ENCODE measurements around the gene PNPLA5.

Gene PNPLA5, protein sequence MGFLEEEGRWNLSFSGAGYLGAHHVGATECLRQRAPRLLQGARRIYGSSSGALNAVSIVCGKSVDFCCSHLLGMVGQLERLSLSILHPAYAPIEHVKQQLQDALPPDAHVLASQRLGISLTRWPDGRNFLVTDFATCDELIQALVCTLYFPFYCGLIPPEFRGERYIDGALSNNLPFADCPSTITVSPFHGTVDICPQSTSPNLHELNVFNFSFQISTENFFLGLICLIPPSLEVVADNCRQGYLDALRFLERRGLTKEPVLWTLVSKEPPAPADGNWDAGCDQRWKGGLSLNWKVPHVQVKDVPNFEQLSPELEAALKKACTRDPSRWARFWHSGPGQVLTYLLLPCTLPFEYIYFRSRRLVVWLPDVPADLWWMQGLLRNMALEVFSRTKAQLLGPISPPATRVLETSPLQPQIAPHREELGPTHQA

DNA sequence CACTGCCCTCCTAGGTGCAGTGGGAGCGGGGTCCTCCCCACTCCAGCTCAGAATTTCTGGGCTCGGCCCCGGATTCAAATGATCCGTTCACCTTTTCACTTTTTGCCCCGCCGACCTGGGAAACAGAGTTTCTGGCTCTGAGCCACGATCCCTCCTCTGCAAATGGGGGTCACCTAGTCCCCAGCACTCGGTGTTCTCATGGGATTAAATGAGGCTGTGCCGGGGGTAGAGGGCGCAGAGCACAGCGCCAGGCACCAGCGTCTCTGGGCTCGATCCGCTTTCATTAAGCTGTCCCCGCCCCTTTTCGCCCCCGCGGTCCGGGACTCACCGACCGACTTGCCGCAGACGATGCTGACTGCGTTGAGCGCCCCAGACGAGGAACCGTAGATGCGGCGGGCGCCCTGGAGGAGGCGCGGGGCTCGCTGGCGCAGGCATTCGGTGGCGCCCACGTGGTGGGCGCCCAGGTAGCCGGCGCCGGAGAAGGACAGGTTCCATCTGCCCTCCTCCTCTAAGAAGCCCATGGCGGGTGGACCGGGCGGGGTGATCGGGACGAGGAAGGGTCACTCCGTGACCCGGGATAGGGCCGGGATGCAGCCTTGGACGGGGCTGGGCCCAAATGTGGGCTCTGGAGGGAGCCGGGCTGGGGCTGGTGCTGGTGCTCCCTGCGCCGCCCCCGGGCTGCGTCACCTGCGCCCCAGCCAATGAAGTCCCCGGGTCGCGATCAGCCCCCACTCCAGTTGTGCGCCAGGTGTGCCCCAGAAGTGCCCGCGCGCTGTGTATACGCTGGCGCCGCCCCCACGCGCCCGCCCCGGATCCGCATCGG lies at the start of gene PNPLA5:
PNPLA5 (minus strand) TSS at position 654 of the 823 bp plus-strand sequence; CDS start at position 521, 133 bp downstream.
- H3K36me3 Mint-ChIP-seq (ENCODE audit: low read depth) = no peaks in the 10 kb centered on the region
- H3K4me1 Mint-ChIP-seq (ENCODE audit: low read depth) = no peaks in the 10 kb centered on the region
- H3K27ac Mint-ChIP-seq = no peak within 1 kb of the TSS
- H3K9me3 Mint-ChIP-seq = no peaks in the 10 kb centered on the region
- no peak within 1 kb of the TSS for H3K4me3 Mint-ChIP-seq
- peaks cover 56% of the 10 kb centered on the region for H3K27me3 Mint-ChIP-seq

DNA sequence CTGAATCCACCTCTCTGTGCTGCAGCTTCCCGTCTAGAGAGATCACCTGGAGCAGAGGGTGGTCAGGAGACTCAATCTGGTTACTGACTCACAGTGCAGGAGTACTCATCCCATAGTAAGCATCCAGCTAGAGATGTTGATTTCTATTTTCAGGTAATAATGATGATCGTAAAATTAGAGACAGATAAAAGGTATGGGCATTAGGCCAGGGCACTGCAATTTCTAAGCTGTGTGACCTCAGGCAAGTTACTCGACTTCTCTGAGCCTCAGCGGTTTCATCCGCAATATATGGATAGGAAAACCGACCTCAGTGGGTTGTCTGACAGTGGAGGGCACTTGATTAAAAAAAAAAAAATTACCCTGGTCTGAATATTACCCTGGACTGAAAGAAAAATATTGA lies 49.6 kb upstream of the PNPLA5 start:
- Mint-ChIP-seq H3K27ac (no peak overlapping the region), H3K27me3 (peaks cover 11% of the 10 kb centered on the region), H3K4me3 (no peak overlapping the region), H3K36me3 (ENCODE audit: low read depth) (no peaks in the 10 kb centered on the region), H3K9me3 (no peaks in the 10 kb centered on the region), H3K4me1 (ENCODE audit: low read depth) (no peaks in the 10 kb centered on the region)

DNA sequence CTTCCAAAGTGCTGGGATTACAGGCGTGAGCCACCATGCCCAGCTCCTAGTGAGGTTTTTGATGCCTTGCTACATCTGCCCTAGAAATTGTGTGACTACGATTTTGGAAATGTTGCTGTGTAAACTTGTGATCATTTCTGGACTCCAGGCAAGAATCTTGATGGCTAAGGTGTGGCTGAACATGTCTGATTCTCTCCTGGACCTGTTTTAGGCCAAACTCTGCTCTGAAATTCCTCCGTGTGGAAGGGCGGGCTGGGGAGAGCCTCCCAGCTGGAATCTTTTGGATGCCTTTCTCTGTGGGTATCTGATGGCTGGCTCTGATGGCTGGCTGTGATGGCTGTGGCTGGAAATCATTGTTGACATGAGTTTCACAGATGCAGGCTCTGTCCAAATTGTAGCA lies 40.0 kb upstream of the PNPLA5 start:
- H3K9me3 Mint-ChIP-seq = no peaks in the 10 kb centered on the region
- H3K36me3 Mint-ChIP-seq (ENCODE audit: low read depth) = no peaks in the 10 kb centered on the region
- H3K27ac Mint-ChIP-seq = no peak overlapping the region
- H3K4me1 Mint-ChIP-seq (ENCODE audit: low read depth) = no peaks in the 10 kb centered on the region
- H3K4me3 Mint-ChIP-seq = no peak overlapping the region
- peaks cover 16% of the 10 kb centered on the region for H3K27me3 Mint-ChIP-seq

DNA sequence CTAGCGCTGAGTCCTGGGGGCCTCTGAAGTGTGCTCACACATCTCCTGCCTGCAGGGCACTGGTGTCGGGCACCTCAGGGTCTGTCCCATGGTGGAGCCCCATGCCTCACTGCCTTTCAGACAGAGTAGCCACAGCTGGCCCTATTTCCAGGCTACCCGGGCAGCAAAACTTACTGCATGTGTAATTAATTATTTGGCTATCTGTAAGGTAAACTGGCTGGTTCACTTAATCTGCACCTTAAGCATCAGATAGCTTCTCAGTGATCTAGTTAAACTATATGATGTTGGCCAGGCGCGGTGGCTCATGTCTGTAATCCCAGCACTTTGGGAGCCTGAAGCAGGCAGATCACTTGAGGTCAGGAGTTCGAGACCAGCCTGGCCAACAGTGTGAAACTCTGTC lies 37.1 kb upstream of the PNPLA5 start:
- H3K4me3 Mint-ChIP-seq = no peak overlapping the region
- no peaks in the 10 kb centered on the region for H3K36me3 Mint-ChIP-seq (ENCODE audit: low read depth)
- H3K27ac Mint-ChIP-seq = no peak overlapping the region
- H3K27me3 Mint-ChIP-seq = peaks cover 24% of the 10 kb centered on the region
- H3K9me3 Mint-ChIP-seq = no peaks in the 10 kb centered on the region
- H3K4me1 Mint-ChIP-seq (ENCODE audit: low read depth) = no peaks in the 10 kb centered on the region

DNA sequence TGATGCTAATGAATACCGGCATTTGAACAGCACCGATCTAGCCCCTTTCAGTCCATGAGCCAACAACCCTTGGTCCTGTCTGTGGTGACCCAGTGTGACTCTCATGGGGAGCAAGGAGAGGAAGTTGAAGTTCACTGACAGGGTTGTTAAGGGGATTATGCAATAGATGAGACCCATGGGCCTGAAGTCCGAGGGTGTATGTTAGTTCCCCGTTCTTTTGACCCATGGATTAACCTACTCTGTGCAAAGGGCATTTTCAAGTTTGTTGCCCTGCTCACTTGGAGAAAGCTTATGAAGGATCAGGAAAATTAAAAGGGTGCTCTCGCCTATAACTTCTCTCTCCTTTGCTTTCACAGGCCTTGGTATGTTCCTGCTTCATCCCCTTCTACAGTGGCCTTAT lies 36.7 kb upstream of the PNPLA5 start:
- Mint-ChIP-seq H3K27ac (no peak overlapping the region), H3K9me3 (no peaks in the 10 kb centered on the region)

DNA sequence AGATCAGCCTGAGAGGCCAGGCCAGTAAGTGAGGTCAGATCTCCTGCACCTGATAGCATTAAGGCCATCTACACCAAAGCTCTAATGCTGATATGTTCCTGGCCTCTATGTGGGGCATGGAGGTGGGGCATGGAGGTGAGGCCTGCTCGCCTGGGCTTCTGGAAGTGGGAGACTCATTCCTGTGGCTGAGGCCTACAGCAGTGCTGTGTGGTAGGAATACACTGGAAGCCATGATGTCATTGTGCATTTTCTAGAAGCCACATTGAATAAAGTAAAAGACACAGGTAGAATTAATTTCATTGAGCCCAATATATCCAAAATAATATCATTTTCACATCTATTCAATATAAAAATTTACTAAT lies 34.5 kb upstream of the PNPLA5 start:
- H3K4me3 Mint-ChIP-seq = no peak overlapping the region
- H3K36me3 Mint-ChIP-seq (ENCODE audit: low read depth) = no peaks in the 10 kb centered on the region
- peaks cover 26% of the 10 kb centered on the region for H3K27me3 Mint-ChIP-seq
- H3K4me1 Mint-ChIP-seq (ENCODE audit: low read depth) = peaks cover 5% of the 10 kb centered on the region
- no peak overlapping the region for H3K27ac Mint-ChIP-seq
- no peaks in the 10 kb centered on the region for H3K9me3 Mint-ChIP-seq

More for the DNA sequence above, 36.7 kb upstream of the PNPLA5 start:
- Mint-ChIP-seq H3K4me3 (no peak overlapping the region), H3K27me3 (peaks cover 20% of the 10 kb centered on the region), H3K36me3 (ENCODE audit: low read depth) (no peaks in the 10 kb centered on the region), H3K4me1 (ENCODE audit: low read depth) (no peaks in the 10 kb centered on the region)

DNA sequence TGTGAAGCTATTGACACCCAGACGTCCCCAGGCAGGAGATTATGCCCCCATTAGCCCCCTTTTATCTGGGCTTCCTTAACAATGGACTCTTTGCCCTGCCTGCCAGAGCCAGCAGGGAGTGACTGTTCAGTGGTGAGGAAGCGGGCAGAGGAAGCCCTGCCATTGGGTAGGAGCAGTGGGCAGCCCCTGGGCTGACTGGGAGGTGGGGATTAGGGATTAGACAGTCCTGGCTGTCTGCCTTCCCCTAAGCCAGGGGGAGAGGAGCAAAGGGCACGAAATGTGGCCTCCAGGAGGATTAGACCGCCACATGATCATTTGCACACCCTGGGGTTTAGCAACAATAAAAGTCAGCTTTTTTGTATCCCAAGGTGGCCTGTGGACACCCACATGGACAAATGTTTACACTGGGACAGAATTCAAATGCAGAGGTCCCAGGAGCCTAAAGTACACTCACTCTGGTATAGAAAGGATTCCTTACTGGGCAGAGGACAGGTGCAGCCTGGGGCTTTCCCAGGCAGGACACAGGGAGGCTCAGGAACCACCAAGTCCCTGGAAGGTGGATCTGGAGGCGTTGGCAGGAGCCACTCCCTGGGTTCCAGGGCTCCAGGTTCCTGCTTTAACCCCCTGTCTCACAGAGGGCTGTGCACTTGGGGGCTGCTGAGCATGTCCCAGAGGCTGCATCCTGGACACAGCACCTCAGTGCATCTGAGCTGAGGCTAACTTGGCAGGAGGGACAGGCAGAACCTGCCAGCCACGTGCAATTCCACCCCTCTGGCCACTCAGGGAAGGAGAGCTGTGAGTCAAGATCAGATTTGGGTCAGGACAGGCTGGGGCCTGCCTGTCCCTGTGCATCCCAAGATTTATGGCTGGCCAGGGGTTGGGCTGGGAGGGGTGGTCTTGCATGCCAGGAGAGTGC lies 33.9 kb upstream of the PNPLA5 start:
- Mint-ChIP-seq H3K36me3 (ENCODE audit: low read depth) (no peaks in the 10 kb centered on the region), H3K9me3 (no peaks in the 10 kb centered on the region), H3K27me3 (peaks cover 27% of the 10 kb centered on the region), H3K27ac (no peak overlapping the region), H3K4me3 (peak overlapping the region; percentile 47), H3K4me1 (ENCODE audit: low read depth) (peaks cover 5% of the 10 kb centered on the region)

DNA sequence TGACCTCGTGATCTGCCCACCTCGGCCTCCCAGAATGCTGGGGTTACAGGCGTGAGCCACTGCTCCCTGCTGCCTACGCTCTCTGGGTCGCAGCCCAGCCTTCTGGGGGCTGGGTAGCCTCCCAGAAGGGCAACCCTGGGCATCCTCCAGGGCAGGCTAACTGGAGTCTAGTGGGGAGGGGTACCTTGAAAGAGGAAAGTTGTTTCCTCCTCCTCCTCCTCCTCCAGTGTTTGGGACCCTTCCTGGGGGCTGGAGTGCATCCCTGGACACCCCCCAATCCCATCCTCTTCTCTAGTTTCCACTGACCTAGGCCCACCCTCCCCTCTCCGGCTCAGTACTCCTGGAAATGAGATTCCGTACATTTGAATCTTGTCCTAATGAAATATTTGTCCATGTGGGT lies 33.1 kb upstream of the PNPLA5 start:
- H3K4me1 Mint-ChIP-seq (ENCODE audit: low read depth) = peaks cover 5% of the 10 kb centered on the region
- H3K4me3 Mint-ChIP-seq = peak overlapping the region; percentile 47
- H3K27me3 Mint-ChIP-seq = peaks cover 29% of the 10 kb centered on the region

DNA sequence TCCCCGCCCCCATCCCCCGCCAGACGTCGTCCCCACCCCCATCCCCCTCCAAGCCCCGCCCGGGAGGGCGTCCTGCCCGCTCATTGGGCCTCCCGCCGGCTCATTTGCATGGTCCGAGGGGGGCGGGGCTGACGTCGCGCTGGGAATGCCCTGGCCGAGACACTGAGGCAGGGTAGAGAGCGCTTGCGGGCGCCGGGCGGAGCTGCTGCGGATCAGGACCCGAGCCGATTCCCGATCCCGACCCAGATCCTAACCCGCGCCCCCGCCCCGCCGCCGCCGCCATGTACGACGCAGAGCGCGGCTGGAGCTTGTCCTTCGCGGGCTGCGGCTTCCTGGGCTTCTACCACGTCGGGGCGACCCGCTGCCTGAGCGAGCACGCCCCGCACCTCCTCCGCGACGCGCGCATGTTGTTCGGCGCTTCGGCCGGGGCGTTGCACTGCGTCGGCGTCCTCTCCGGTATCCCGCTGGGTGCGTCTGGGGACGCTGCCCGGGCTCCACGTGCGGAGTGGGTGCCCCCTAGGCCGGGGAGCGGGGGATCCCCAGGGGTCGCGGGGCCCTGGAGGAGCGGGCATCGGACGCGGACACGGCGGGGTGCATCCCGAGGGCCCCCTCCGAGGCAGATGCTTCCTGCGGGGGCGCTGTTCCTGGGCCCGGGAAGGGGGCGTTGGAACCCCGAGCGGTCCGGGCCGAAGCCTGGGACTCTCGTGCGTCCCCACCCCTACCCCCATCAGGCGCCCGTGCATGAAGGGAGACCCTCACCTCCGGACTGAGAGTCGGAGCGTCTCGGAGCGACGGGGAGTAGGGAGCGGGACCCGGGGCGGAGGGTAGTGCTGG lies 32.0 kb upstream of the PNPLA5 start, which contains the start of gene PNPLA3:
PNPLA3 (plus strand) TSS at position 175 of the 834 bp plus-strand sequence; CDS start at position 282, 107 bp downstream.
- Mint-ChIP-seq H3K36me3 (ENCODE audit: low read depth) (no peaks in the 10 kb centered on the region), H3K4me1 (ENCODE audit: low read depth) (peaks cover 5% of the 10 kb centered on the region), H3K9me3 (no peaks in the 10 kb centered on the region), H3K27me3 (peaks cover 32% of the 10 kb centered on the region), H3K4me3 (peak within 1 kb of the TSS; percentile 70), H3K27ac (peak within 1 kb of the TSS; percentile 34)

More for the DNA sequence above, 33.1 kb upstream of the PNPLA5 start:
- Mint-ChIP-seq H3K27ac (no peak overlapping the region), H3K36me3 (ENCODE audit: low read depth) (no peaks in the 10 kb centered on the region), H3K9me3 (no peaks in the 10 kb centered on the region)

DNA sequence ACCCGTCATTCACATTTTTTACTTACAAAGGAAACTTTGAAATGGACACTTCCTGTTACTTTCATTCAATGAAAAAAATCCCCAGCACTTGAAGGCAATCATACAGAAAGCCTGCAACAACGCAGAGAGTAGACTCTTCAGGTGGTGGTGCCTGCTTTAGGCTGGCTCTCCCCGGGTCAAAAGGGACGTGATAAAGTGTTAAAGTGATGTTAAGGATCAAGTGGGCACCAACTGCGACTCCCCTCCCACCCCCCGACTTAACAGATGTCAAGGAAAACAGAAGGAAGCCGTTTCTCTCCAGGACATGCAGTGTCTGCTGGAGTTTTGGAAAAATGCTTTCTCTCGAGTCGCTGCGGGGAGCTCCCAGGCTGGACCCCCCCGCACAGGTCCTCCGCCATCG lies 31.4 kb upstream of the PNPLA5 start:
- H3K4me3 Mint-ChIP-seq = peak overlapping the region; percentile 70
- peak overlapping the region; percentile 34 for H3K27ac Mint-ChIP-seq
- H3K27me3 Mint-ChIP-seq = peaks cover 25% of the 10 kb centered on the region
- peaks cover 5% of the 10 kb centered on the region for H3K4me1 Mint-ChIP-seq (ENCODE audit: low read depth)
- H3K36me3 Mint-ChIP-seq (ENCODE audit: low read depth) = no peaks in the 10 kb centered on the region
- no peaks in the 10 kb centered on the region for H3K9me3 Mint-ChIP-seq

DNA sequence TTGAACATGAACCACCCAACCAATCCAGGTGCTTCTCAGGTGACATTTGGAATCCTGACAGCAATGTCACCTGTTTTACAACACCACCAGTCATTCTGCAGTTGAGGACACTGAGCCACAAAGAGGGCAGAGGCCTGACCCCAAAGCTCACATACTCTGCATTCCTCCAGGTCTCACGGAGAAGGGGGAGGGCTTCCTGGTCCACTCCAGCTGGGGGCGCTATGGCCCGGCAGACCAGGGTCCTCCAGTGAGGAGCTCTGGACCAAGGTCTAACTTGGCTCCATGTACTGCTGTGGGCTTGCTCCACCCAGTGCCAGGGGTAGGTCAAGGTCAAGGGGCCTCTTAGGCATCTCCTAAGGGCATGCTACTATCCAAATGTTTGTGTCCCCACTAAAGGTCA lies 30.3 kb upstream of the PNPLA5 start:
- H3K4me1 Mint-ChIP-seq (ENCODE audit: low read depth) = peaks cover 5% of the 10 kb centered on the region
- H3K27ac Mint-ChIP-seq = no peak overlapping the region
- H3K27me3 Mint-ChIP-seq = peaks cover 26% of the 10 kb centered on the region
- H3K36me3 Mint-ChIP-seq (ENCODE audit: low read depth) = no peaks in the 10 kb centered on the region
- no peaks in the 10 kb centered on the region for H3K9me3 Mint-ChIP-seq
- no peak overlapping the region for H3K4me3 Mint-ChIP-seq

DNA sequence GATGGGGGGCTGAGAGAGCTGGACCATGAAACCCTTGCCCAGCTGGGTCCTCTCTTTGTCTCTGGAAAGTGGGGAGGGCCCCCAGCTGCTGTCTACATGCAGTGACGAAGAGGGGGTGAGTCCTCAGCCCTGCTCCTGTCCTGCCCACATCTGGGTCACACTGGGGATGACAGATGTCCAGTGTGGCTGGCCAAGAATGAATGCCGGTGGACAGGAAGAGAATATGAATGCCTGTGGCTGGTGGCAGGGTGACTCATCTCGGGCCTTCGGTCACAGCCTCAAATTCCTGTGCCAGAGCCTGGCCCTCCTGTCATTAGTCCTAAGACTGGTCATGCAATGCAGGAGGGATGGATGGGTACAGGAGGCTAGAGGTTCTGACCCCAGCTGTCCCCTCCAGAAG lies 29.6 kb upstream of the PNPLA5 start:
- peaks cover 26% of the 10 kb centered on the region for H3K27me3 Mint-ChIP-seq

DNA sequence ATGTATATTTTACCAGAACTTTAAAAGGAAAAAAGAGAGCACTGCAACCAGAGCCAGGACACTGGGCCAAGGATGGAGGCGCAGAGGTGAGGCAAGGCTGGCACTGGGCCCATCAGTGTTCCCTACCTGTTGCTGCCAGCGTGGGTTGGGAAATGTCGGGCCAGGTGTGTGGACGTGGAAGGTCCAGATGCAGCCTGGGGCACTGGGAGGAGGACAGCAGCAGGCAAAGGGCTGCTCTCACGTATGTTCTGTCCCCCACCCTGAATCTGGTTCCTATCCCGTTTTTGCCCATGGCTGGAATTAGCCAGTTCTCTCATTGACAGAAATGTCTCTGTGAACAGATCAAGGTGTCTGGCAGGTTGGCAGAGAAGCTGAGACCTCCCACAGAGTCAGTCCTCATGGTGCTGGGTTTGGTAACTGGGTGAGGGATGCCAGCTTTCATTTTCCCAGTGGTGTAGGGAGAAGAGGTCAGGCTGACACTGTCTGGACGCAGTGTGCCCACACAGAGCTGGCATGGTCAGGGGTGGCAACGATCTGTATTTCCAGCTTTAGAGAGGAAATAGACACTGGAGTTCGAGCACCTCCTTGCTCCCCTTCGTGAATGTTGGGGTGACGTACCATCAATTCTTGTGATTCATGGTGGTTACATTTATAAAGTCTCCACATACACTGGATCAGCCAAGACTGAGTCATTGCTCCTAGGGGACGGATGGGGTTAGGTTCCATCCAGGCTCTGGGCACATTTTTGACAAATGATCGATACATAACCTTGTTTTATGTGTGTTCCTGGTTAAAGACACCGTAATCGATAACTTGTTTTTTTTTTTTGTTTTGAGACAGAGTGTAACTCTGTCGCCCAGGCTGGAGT lies 27.5 kb upstream of the PNPLA5 start:
- Mint-ChIP-seq H3K9me3 (no peaks in the 10 kb centered on the region), H3K27me3 (peaks cover 21% of the 10 kb centered on the region), H3K27ac (no peak overlapping the region), H3K4me3 (no peak overlapping the region), H3K36me3 (ENCODE audit: low read depth) (no peaks in the 10 kb centered on the region), H3K4me1 (ENCODE audit: low read depth) (peaks cover 5% of the 10 kb centered on the region)

More for the DNA sequence above, 29.6 kb upstream of the PNPLA5 start:
- no peaks in the 10 kb centered on the region for H3K36me3 Mint-ChIP-seq (ENCODE audit: low read depth)
- no peaks in the 10 kb centered on the region for H3K9me3 Mint-ChIP-seq
- no peak overlapping the region for H3K4me3 Mint-ChIP-seq
- H3K4me1 Mint-ChIP-seq (ENCODE audit: low read depth) = peaks cover 5% of the 10 kb centered on the region
- H3K27ac Mint-ChIP-seq = no peak overlapping the region
